ENCODE measurements around the gene IQCN.
A peak's percentile ranks its signal among the peaks of the same experiment; 100 is the strongest.

Gene IQCN

DNA sequence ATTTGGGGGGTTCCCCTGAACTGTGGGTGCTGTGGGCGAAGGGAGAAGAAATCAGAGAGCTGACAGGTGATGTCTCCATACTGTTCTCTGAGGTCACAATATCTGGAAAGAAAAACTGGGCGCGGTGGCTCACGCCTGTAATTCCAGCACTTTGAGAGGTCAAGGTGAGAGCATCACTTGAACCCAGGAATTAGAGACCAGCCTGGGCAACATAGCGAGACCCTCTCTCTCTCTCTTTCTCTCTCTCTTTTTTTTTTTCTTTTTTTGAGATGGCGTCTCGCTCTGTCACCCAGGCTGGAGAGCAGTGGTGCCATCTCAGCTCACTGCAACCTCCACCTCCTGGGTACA lies 21.9 kb downstream of the IQCN start:
- Histone ChIP-seq H4K20me1 (ENCODE audit: control insufficient read depth, insufficient read depth, low read depth, low read length) (no peaks in the 10 kb centered on the region), H3K79me2 (ENCODE audit: control insufficient read depth, low read length) (no peaks in the 10 kb centered on the region), H3K4me1 (ENCODE audit: control insufficient read depth, low read length) (peaks cover 22% of the 10 kb centered on the region), H3K36me3 (ENCODE audit: control insufficient read depth, low read length) (no peaks in the 10 kb centered on the region), H3K4me3 (ENCODE audit: low read length) (no peak overlapping the region), H3K9me3 (ENCODE audit: control insufficient read depth, insufficient read depth, low read length) (peaks cover 5% of the 10 kb centered on the region; the same call in 1 of the 2 replicates), H3K27me3 (ENCODE audit: control insufficient read depth, low read length) (peaks cover 20% of the 10 kb centered on the region), H3K4me2 (ENCODE audit: low read length) (no peak overlapping the region), H3K9me2 (replicated peaks; ENCODE audit: control insufficient read depth, low read length) (no peaks in the 10 kb centered on the region), H3F3A (ENCODE audit: control insufficient read depth, insufficient read depth) (0 out of 2 replicates have a peak, but pooled peaks cover 4% of the 10 kb centered on the region), H3K27ac (ENCODE audit: low read depth, low read length) (no peak overlapping the region)
- TF ChIP-seq EZH2phosphoT487 (IDR thresholded peaks at IDR 0.05; ENCODE audit: borderline replicate concordance, low read length) (no peak), CTCF (IDR thresholded peaks at IDR 0.05; ENCODE audit: low read depth, low read length, poor library complexity, severe bottlenecking) (no peak)

- TF ChIP-seq EZH2phosphoT487 (IDR thresholded peaks at IDR 0.05; ENCODE audit: borderline replicate concordance, low read length): no peak
- TF ChIP-seq CTCF (IDR thresholded peaks at IDR 0.05; ENCODE audit: low read depth, low read length, poor library complexity, severe bottlenecking): peak; percentile 93
- Histone ChIP-seq H3F3A (ENCODE audit: control insufficient read depth, insufficient read depth) (0 out of 2 replicates have a peak, but pooled peaks cover 4% of the 10 kb centered on the region), H3K4me1 (ENCODE audit: control insufficient read depth, low read length) (peaks cover 22% of the 10 kb centered on the region), H3K27me3 (ENCODE audit: control insufficient read depth, low read length) (peaks cover 20% of the 10 kb centered on the region), H3K9me2 (replicated peaks; ENCODE audit: control insufficient read depth, low read length) (no peaks in the 10 kb centered on the region), H3K9me3 (ENCODE audit: control insufficient read depth, insufficient read depth, low read length) (peaks cover 5% of the 10 kb centered on the region; the same call in 1 of the 2 replicates), H3K27ac (ENCODE audit: low read depth, low read length) (no peak overlapping the region), H3K79me2 (ENCODE audit: control insufficient read depth, low read length) (no peaks in the 10 kb centered on the region), H3K4me2 (ENCODE audit: low read length) (no peak overlapping the region), H4K20me1 (ENCODE audit: control insufficient read depth, insufficient read depth, low read depth, low read length) (no peaks in the 10 kb centered on the region), H3K4me3 (ENCODE audit: low read length) (no peak overlapping the region), H3K36me3 (ENCODE audit: control insufficient read depth, low read length) (no peaks in the 10 kb centered on the region)
These were observed 22.5 kb downstream of the IQCN start for GRCh38 chr19:18251587-18252369.

GRCh38 chr19:18249834-18250233 lies 24.4 kb downstream of the IQCN start:
- TF ChIP-seq EZH2phosphoT487 (IDR thresholded peaks at IDR 0.05; ENCODE audit: borderline replicate concordance, low read length): no peak
- TF ChIP-seq CTCF (IDR thresholded peaks at IDR 0.05; ENCODE audit: low read depth, low read length, poor library complexity, severe bottlenecking): no peak
- Histone ChIP-seq H3F3A (ENCODE audit: control insufficient read depth, insufficient read depth) (no peaks in the 10 kb centered on the region), H4K20me1 (ENCODE audit: control insufficient read depth, insufficient read depth, low read depth, low read length) (no peaks in the 10 kb centered on the region), H3K4me2 (ENCODE audit: low read length) (no peak overlapping the region), H3K27me3 (ENCODE audit: control insufficient read depth, low read length) (peaks cover 20% of the 10 kb centered on the region), H3K4me1 (ENCODE audit: control insufficient read depth, low read length) (peaks cover 15% of the 10 kb centered on the region), H3K9me2 (replicated peaks; ENCODE audit: control insufficient read depth, low read length) (no peaks in the 10 kb centered on the region), H3K79me2 (ENCODE audit: control insufficient read depth, low read length) (no peaks in the 10 kb centered on the region), H3K36me3 (ENCODE audit: control insufficient read depth, low read length) (no peaks in the 10 kb centered on the region), H3K9me3 (ENCODE audit: control insufficient read depth, insufficient read depth, low read length) (no peaks in the 10 kb centered on the region), H3K27ac (ENCODE audit: low read depth, low read length) (no peak overlapping the region), H3K4me3 (ENCODE audit: low read length) (no peak overlapping the region)
